ENCODE results near the gene S100A3.
"Not testable (repeated sequence)": the region's sequence is repeated elsewhere in the genome, so short reads cannot be mapped to it uniquely, and the experiment has no call there.

Gene S100A3

GRCh38 chr1:153577624-153578051 is 28.6 kb upstream of the S100A3 start:
- Mint-ChIP-seq H3K36me3 (no peaks in the 10 kb centered on the region), H3K4me1 (peaks cover 16% of the 10 kb centered on the region), H3K27ac (no peak overlapping the region), H3K9me3 (no peaks in the 10 kb centered on the region), H3K4me3 (no peak overlapping the region), H3K27me3 (peaks cover 8% of the 10 kb centered on the region)
- no peak for ATAC-seq (ENCODE audit: low read depth)
- no peak for DNase-seq (ENCODE audit: low spot score in 2 of 2)

DNA sequence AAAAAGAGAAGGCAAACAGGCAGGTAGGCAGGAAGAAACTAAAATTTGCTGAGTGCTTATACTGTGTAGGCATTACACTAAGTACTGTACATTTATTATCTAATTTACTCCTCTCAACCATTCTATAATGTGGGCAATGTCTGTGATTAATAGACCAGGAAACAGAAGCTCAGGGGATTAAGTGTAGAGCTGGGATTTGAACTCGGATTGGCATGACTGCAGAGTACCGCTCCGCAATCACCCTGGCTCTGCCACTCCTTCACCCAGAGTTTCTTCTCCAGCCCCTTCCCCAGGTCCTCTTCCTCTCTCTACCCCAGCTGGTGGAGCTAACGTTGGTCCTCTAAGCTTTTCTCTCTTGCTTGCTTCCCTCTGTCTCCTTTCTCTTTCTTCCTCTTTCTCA is 28.1 kb upstream of the S100A3 start:
- no peak for DNase-seq (ENCODE audit: low spot score in 2 of 2)
- H3K27ac Mint-ChIP-seq, result no peak overlapping the region
- no peak for ATAC-seq (ENCODE audit: low read depth)
- H3K4me1 Mint-ChIP-seq, result peaks cover 17% of the 10 kb centered on the region
- peaks cover 8% of the 10 kb centered on the region for H3K27me3 Mint-ChIP-seq
- no peaks in the 10 kb centered on the region for H3K9me3 Mint-ChIP-seq
- H3K4me3 Mint-ChIP-seq, result no peak overlapping the region
- H3K36me3 Mint-ChIP-seq, result no peaks in the 10 kb centered on the region

- H3K9me3 Mint-ChIP-seq; DNase-seq (ENCODE audit: low spot score in 2 of 2); H3K27ac Mint-ChIP-seq; ATAC-seq (ENCODE audit: low read depth); H3K27me3 Mint-ChIP-seq; H3K4me3 Mint-ChIP-seq; H3K36me3 Mint-ChIP-seq: not testable (repeated sequence)
- peaks cover 17% of the 10 kb centered on the region for H3K4me1 Mint-ChIP-seq
Measured at GRCh38 chr1:153575497-153575896, 26.4 kb upstream of the S100A3 start.

- not testable (repeated sequence) for ATAC-seq (ENCODE audit: low read depth); H3K27ac Mint-ChIP-seq; DNase-seq (ENCODE audit: low spot score in 2 of 2); H3K27me3 Mint-ChIP-seq; H3K36me3 Mint-ChIP-seq; H3K4me3 Mint-ChIP-seq; H3K9me3 Mint-ChIP-seq
- H3K4me1 Mint-ChIP-seq, result peaks cover 17% of the 10 kb centered on the region
Measured at GRCh38 chr1:153575081-153575491, 26.0 kb upstream of the S100A3 start.

DNA sequence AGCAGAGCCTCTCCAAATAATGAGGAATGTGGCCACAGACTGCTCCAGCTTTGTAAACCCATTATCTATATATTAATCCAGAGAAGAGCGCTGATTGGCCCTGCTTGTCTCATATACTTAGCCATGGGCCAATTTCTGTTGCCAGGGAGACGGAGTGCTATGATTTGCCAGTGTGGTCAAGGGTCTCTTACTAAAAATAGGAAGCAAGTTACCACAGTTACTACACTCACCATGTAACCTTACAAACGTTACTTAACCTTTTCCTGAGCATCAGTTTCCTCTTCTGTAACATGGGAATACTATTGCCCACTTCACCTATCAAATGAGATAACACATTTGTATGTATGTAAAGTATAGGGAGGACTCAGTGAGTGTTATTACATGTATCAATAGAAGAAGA is 24.3 kb upstream of the S100A3 start:
- no peak for ATAC-seq (ENCODE audit: low read depth)
- H3K27ac Mint-ChIP-seq, result no peak overlapping the region

GRCh38 chr1:153572569-153573015 is 23.5 kb upstream of the S100A3 start:
- Mint-ChIP-seq H3K27me3 (peaks cover 2% of the 10 kb centered on the region), H3K9me3 (no peaks in the 10 kb centered on the region), H3K36me3 (no peaks in the 10 kb centered on the region), H3K4me1 (peaks cover 24% of the 10 kb centered on the region), H3K27ac (no peak overlapping the region), H3K4me3 (no peak overlapping the region)
- peak; percentile 95 for ATAC-seq (ENCODE audit: low read depth)
- peak; percentile 61 to 62 for DNase-seq (ENCODE audit: low spot score in 2 of 2)

More for the DNA sequence above, 24.3 kb upstream of the S100A3 start:
- Mint-ChIP-seq H3K27me3 (peaks cover 7% of the 10 kb centered on the region), H3K4me3 (no peak overlapping the region), H3K9me3 (no peaks in the 10 kb centered on the region), H3K4me1 (peaks cover 23% of the 10 kb centered on the region), H3K36me3 (no peaks in the 10 kb centered on the region)
- DNase-seq (ENCODE audit: low spot score in 2 of 2), result no peak

DNA sequence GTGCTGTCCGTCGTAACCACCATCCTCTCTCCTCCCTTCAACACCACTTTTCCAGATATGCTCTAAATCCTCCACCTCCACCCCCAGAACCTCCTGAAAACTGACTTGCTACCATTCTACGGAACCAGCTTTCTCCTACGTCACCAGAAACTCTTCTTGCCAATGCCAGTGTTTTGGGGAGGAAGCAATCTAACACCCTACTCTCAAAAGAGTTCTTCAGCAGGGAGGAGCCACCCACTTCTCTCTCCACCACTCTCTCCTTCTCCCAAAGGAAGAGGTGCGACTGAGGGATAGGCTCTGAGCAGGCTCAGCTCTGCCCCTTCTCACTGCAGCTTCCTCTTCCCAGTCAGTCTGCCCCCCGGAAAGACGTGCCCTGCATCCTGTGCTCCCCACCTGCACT is 22.6 kb upstream of the S100A3 start:
- no peak overlapping the region for H3K27ac Mint-ChIP-seq
- H3K9me3 Mint-ChIP-seq, result no peaks in the 10 kb centered on the region
- H3K4me3 Mint-ChIP-seq, result no peak overlapping the region

GRCh38 chr1:153570874-153571273 is 21.8 kb upstream of the S100A3 start:
- peaks cover 31% of the 10 kb centered on the region for H3K4me1 Mint-ChIP-seq
- ATAC-seq (ENCODE audit: low read depth) (no peak), DNase-seq (ENCODE audit: low spot score in 2 of 2) (no peak)
- no peaks in the 10 kb centered on the region for H3K9me3 Mint-ChIP-seq
- no peak overlapping the region for H3K27ac Mint-ChIP-seq
- H3K27me3 Mint-ChIP-seq, result peaks cover 2% of the 10 kb centered on the region
- H3K4me3 Mint-ChIP-seq, result no peak overlapping the region
- no peaks in the 10 kb centered on the region for H3K36me3 Mint-ChIP-seq

More for the DNA sequence above, 22.6 kb upstream of the S100A3 start:
- peaks cover 24% of the 10 kb centered on the region for H3K4me1 Mint-ChIP-seq
- peaks cover 2% of the 10 kb centered on the region for H3K27me3 Mint-ChIP-seq
- DNase-seq (ENCODE audit: low spot score in 2 of 2) (no peak), ATAC-seq (ENCODE audit: low read depth) (no peak)
- no peaks in the 10 kb centered on the region for H3K36me3 Mint-ChIP-seq

- DNase-seq (ENCODE audit: low spot score in 2 of 2) (no peak), ATAC-seq (ENCODE audit: low read depth) (no peak)
- Mint-ChIP-seq H3K4me3 (no peak overlapping the region), H3K9me3 (no peaks in the 10 kb centered on the region), H3K27ac (no peak overlapping the region), H3K27me3 (peaks cover 2% of the 10 kb centered on the region), H3K36me3 (no peaks in the 10 kb centered on the region), H3K4me1 (peaks cover 34% of the 10 kb centered on the region)
Measured at GRCh38 chr1:153569465-153569864, 20.4 kb upstream of the S100A3 start.

GRCh38 chr1:153568367-153569099 is 19.5 kb upstream of the S100A3 start:
- no peaks in the 10 kb centered on the region for H3K9me3 Mint-ChIP-seq
- peaks cover 2% of the 10 kb centered on the region for H3K27me3 Mint-ChIP-seq
- H3K4me1 Mint-ChIP-seq, result peaks cover 34% of the 10 kb centered on the region
- no peak overlapping the region for H3K27ac Mint-ChIP-seq
- H3K36me3 Mint-ChIP-seq, result no peaks in the 10 kb centered on the region
- DNase-seq (ENCODE audit: low spot score in 2 of 2), result peak; percentile 74 to 76
- ATAC-seq (ENCODE audit: low read depth), result peak; percentile 44
- peak overlapping the region; percentile 70 for H3K4me3 Mint-ChIP-seq

DNA sequence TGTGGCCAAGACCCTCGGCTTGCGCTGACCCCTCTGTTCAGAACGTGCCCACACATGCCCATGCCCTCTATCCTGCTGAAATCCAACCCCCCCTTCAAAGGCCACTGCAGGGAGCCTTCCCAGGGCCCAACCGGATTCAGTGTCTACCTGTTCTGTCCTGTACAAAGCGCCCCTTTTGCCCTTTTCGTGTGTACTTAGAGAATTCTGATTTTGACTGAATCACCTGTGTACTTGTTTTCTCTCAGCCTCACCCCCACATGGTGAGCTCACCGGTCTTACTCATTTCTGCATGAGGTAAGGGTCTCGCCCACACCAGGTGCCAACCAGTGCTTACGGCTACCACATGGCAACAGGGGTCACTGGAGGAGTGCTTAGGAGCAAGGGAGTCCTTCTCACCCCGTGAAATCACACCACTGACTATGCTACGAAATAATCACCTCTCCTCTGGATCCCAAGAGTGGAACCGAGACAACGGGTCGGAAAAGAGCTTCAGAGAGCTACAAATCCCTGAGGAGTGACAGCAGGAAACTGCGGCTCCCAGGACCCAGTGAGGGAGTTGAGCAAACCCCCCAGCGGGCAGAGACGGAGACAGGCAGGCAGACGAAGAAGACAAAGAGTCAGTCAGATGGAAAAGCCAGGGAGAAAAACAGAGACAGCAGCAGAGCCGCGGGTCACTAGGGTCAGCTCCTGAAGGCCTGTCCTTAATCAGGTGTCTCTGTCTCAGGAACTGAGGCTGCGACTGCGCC is 18.7 kb upstream of the S100A3 start:
- Mint-ChIP-seq H3K27me3 (peaks cover 2% of the 10 kb centered on the region), H3K36me3 (no peaks in the 10 kb centered on the region), H3K9me3 (no peaks in the 10 kb centered on the region), H3K4me3 (no peak overlapping the region), H3K4me1 (peaks cover 28% of the 10 kb centered on the region), H3K27ac (no peak overlapping the region)
- DNase-seq (ENCODE audit: low spot score in 2 of 2) (no peak), ATAC-seq (ENCODE audit: low read depth) (no peak)

- Mint-ChIP-seq H3K27ac (peak overlapping the region; percentile 82), H3K36me3 (no peaks in the 10 kb centered on the region), H3K27me3 (peaks cover 2% of the 10 kb centered on the region), H3K4me3 (peak overlapping the region; percentile 30), H3K4me1 (peaks cover 25% of the 10 kb centered on the region), H3K9me3 (no peaks in the 10 kb centered on the region)
- ATAC-seq (ENCODE audit: low read depth), result peak; percentile 41
- DNase-seq (ENCODE audit: low spot score in 2 of 2), result no peak
Measured at GRCh38 chr1:153566414-153567371, 17.6 kb upstream of the S100A3 start.

GRCh38 chr1:153565529-153566374 is 16.7 kb upstream of the S100A3 start, which contains the start of gene S100A2:
TSS of gene S100A2 (minus strand) at chr1:153565844. CDS start at chr1:153563877, 1,967 bp downstream.
- H3K36me3 Mint-ChIP-seq, result no peaks in the 10 kb centered on the region
- H3K27me3 Mint-ChIP-seq, result no peaks in the 10 kb centered on the region
- peak; percentile 75 for ATAC-seq (ENCODE audit: low read depth)
- no peak for DNase-seq (ENCODE audit: low spot score in 2 of 2)
- peak within 1 kb of the TSS; percentile 30 for H3K4me3 Mint-ChIP-seq
- no peaks in the 10 kb centered on the region for H3K9me3 Mint-ChIP-seq
- peaks cover 25% of the 10 kb centered on the region for H3K4me1 Mint-ChIP-seq
- H3K27ac Mint-ChIP-seq, result peak within 1 kb of the TSS; percentile 82

All from memory B cell (primary cell).